Choroid plexus epithelial cell (primary cell): ENCODE data around the gene LARP4B.
A peak's percentile ranks its signal among the peaks of the same experiment; 100 is the strongest.

ENCODE experiments used
- DNase-seq: peaks from one replicate; pipeline ENCODE4 v3.0.0-alpha.2; 2010; ENCODE audit warnings: low read depth
- H3K4me3 ChIP-seq: 2 replicates; pipeline ENCODE4 v1.5.1; 2011; ENCODE audit warnings: low read depth, mild to moderate bottlenecking, control low read depth, low read length, moderate library complexity
- TF ChIP-seq, protein P1 (sequence below): conservative IDR thresholded peaks from 2 replicates; pipeline ENCODE4 v1.5.1; 2011; ENCODE audit warnings: low read depth, mild to moderate bottlenecking, control low read depth, inconsistent platforms, low read length, moderate library complexity

LARP4B gene

DNA sequence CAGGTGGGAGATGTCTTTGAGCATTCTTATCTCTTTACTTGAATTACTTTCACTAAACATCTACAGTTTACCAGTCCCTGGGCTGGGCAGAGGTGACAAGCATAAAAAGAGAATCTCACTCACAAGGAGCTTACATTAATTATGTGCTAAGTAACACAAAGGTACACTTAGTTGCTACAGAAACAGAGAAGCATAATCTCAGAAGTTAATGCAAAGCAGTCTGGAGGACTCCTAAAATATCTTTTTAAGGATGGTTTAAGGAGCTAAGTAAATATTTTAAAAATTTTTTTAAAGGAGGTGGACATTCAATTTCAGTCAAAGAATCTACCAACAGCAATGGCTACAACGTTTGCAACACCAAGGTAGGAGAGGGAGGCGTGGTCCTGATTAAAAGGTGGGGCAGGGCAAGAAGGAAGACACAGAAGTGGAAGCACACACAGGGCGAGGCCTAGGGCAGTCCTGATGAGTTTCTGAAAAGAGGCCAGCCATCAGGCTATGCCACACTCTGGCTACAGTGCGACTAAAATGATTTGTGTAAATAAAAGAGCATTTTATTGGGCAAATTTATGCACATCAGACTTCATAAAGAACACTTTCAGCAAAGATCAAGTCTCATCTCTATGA is 5.3 kb downstream of the LARP4B start:
- TF ChIP-seq, protein P1, sequence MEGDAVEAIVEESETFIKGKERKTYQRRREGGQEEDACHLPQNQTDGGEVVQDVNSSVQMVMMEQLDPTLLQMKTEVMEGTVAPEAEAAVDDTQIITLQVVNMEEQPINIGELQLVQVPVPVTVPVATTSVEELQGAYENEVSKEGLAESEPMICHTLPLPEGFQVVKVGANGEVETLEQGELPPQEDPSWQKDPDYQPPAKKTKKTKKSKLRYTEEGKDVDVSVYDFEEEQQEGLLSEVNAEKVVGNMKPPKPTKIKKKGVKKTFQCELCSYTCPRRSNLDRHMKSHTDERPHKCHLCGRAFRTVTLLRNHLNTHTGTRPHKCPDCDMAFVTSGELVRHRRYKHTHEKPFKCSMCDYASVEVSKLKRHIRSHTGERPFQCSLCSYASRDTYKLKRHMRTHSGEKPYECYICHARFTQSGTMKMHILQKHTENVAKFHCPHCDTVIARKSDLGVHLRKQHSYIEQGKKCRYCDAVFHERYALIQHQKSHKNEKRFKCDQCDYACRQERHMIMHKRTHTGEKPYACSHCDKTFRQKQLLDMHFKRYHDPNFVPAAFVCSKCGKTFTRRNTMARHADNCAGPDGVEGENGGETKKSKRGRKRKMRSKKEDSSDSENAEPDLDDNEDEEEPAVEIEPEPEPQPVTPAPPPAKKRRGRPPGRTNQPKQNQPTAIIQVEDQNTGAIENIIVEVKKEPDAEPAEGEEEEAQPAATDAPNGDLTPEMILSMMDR: no peak
- no peak overlapping the region for H3K4me3 ChIP-seq
- no peak for DNase-seq

DNA sequence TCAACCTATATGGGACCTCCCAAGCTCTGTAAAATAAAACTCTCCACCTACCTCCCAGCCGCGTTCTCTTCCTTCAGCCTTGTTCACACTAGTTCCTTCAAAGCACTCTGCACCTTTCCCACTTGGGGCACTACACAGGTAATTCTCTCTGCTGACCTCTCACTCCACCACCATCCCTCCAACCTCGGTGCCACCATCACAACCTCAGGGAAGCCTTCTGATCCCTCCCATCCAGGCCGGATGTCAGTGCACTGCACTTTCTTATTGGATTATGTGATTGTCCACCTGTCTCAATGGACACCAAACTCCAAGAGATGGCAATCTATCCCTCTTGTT is 7.0 kb downstream of the LARP4B start:
- H3K4me3 ChIP-seq: no peak overlapping the region
- DNase-seq: no peak
- TF ChIP-seq, protein P1: no peak

DNA sequence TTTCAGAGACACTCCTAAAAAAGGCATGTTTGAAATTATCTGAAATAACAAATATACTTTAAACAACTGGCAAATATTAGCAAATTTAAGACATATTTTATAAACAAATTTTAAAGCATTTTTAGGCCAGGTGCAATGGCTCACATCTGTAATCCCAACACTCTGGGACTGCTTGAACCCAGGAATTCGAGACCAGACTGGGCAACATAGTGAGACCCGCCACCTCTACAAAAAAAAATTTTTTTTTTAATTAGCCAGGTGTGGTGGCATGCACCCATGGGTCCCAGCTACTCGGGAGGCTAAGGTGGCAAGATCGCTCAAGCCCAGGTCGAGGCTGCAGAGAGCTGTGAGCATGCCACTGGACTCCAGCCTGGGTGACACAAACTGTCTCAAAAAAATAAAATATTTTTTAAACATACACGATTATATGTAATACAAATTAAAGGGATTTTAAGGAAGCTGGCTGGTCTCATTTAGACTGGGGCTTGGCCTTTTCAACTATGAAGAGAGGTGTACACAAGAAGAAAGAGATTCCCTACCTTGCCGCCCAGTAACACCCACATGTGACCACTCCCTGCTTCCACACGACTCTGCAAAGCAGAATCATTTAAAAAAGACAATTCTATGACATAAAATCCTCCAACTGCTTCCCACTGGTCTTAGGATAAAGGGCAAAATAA is 7.5 kb downstream of the LARP4B start:
- TF ChIP-seq, protein P1: no peak
- DNase-seq: no peak
- no peak overlapping the region for H3K4me3 ChIP-seq

DNA sequence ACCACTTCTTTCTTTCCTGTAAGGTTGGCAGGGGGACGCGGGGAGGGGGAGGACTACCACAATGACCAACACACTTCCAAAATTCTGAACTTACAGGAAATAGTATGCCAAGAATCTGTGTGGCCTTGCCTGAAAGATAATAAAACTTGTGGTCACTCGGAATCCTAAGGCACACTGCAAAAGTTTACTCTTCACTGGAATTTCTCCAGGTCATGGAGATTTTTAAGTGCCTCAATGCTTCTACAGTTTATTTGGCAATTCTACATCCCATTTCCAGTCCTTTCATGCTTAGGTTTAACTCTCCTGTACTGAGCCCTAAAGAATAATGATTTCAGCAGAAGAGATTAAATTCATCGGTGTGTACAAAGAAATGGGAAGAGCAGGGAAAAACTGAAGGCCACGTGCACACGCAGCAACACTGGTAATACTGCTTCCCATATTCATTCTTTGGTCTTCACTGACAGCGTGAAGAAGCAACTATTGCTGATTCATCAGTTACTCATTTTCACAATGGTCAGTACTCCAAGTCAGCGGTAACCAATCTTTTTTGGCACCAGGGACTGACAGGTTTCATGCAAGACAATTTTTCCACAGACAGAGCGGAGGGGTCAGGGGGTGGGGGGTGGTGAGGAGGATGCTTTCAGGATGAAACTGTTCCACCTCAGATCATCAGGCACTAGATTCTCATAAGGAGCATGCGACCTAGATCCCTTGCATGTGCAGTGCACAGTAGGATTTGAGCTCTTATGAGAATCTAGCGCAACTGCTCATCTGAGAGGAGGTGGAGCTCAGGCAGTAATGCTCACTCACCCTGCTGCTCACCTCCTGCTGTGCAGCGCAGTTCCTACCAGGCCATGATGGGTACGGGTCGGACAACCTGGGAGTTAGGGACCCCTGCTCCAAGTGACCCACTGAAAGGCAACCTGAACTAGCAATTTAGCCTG is 9.8 kb downstream of the LARP4B start:
- DNase-seq: peak; percentile 68
- TF ChIP-seq, protein P1: no peak
- no peak overlapping the region for H3K4me3 ChIP-seq

DNA sequence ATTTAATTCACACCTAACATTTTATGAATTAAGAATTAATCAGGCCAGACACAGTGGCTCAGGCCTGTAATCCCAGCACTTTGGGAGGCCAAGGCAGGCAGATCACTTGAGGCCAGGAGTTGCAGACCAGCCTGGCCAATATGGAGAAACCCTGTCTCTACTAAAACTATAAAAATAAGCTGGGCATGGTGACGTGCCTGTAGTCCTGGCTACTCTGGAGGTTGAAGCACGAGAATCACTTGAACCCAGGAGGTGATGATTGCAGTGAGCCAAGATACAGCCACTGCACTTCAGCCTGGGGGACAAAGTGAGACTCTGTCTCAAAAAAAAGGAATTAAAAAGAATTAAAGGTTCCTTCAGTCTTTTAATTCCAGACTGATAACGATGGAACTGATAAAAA is 11.1 kb downstream of the LARP4B start:
- no peak overlapping the region for H3K4me3 ChIP-seq
- TF ChIP-seq, protein P1: no peak
- no peak for DNase-seq

DNA sequence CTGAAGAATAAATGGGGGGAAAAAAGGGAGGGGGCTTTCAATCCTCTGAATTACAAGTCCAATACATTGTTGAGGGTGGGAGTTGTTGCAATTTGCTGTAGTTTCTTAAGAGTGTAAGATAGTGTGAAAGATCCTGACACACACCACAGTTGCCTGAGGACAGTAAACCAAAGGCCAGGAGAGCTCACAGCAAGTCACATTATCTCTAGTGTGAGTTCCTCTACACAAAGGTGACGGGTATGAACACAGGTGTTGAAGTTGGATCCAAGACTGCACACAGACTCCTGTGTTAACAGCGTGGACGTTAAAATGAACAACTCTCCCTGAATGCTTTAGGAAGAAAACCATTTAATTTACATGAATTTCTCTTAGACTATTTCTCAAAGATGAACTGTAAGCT is 12.0 kb downstream of the LARP4B start:
- no peak for DNase-seq
- H3K4me3 ChIP-seq: no peak overlapping the region
- TF ChIP-seq, protein P1: no peak
